Nephron (organoid): Measurements from ENCODE around the gene SNX7.

Source experiments
- H3K27ac Mint-ChIP-seq, 3 experiments: 2 replicates each; pipeline ENCODE4 v1.8.0; 2020; ENCODE audit warnings: mixed read lengths in 3 of 3, mild to moderate bottlenecking in 2 of 3, moderate library complexity in 1 of 3
- H3K27me3 Mint-ChIP-seq: 2 replicates; pipeline ENCODE4 v1.8.0; 2021; ENCODE audit warnings: low read depth, mild to moderate bottlenecking, moderate library complexity, mixed read lengths
- H3K36me3 Mint-ChIP-seq: 2 replicates; pipeline ENCODE4 v1.8.0; 2020; ENCODE audit warnings: low read depth, mixed read lengths
- H3K4me1 Mint-ChIP-seq: 2 replicates; pipeline ENCODE4 v1.8.0; 2020; ENCODE audit warnings: mixed read lengths
- H3K4me3 Mint-ChIP-seq, 3 experiments: 2 replicates each; pipeline ENCODE4 v1.8.0; 2020; ENCODE audit warnings: mild to moderate bottlenecking in 3 of 3, mixed read lengths in 3 of 3, moderate library complexity in 2 of 3
- H3K9me3 Mint-ChIP-seq: 2 replicates; pipeline ENCODE4 v1.8.0; 2020; ENCODE audit warnings: mixed read lengths
- TF ChIP-seq, protein P1 (sequence below), 3 experiments: fragments of 200-600 bp; sonication (generic); IDR thresholded peaks; one replicate each; pipeline ENCODE4 v1.5.0; 2021; ENCODE audit warnings: antibody characterized with exemption in 3 of 3; ENCODE audit not compliant: unreplicated experiment in 3 of 3

Gene SNX7

GRCh38 chr1:98659879-98660278, 1.6 kb upstream of the SNX7 start:
- Mint-ChIP-seq H3K27me3 (peaks cover 11% of the 10 kb centered on the region), H3K4me3 (peak overlapping the region; percentile 38 to 74 (median 44)), H3K36me3 (no peaks in the 10 kb centered on the region), H3K9me3 (no peaks in the 10 kb centered on the region), H3K27ac (peak overlapping the region in 2 of 3 experiments; percentile 37 to 84), H3K4me1 (peaks cover 21% of the 10 kb centered on the region)
- TF ChIP-seq, protein P1, sequence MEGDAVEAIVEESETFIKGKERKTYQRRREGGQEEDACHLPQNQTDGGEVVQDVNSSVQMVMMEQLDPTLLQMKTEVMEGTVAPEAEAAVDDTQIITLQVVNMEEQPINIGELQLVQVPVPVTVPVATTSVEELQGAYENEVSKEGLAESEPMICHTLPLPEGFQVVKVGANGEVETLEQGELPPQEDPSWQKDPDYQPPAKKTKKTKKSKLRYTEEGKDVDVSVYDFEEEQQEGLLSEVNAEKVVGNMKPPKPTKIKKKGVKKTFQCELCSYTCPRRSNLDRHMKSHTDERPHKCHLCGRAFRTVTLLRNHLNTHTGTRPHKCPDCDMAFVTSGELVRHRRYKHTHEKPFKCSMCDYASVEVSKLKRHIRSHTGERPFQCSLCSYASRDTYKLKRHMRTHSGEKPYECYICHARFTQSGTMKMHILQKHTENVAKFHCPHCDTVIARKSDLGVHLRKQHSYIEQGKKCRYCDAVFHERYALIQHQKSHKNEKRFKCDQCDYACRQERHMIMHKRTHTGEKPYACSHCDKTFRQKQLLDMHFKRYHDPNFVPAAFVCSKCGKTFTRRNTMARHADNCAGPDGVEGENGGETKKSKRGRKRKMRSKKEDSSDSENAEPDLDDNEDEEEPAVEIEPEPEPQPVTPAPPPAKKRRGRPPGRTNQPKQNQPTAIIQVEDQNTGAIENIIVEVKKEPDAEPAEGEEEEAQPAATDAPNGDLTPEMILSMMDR (IDR thresholded peaks at IDR 0.05; ENCODE audit: unreplicated experiment in 3 of 3) = no peak

- Mint-ChIP-seq H3K27ac (peak overlapping the region; percentile 80 to 90 (median 84)), H3K27me3 (peaks cover 11% of the 10 kb centered on the region), H3K9me3 (no peaks in the 10 kb centered on the region), H3K4me1 (peaks cover 21% of the 10 kb centered on the region), H3K4me3 (peak overlapping the region; percentile 89 to 99 (median 89)), H3K36me3 (no peaks in the 10 kb centered on the region)
- TF ChIP-seq, protein P1 (IDR thresholded peaks at IDR 0.05; ENCODE audit: unreplicated experiment in 3 of 3) = no peak
Observed at GRCh38 chr1:98660940-98661543, 479 bp upstream of the SNX7 start.

- Mint-ChIP-seq H3K4me1 (peaks cover 21% of the 10 kb centered on the region), H3K4me3 (peak overlapping the region; percentile 98 to 100 (median 99)), H3K27ac (peak overlapping the region; percentile 94 to 99 (median 98)), H3K9me3 (no peaks in the 10 kb centered on the region), H3K36me3 (no peaks in the 10 kb centered on the region), H3K27me3 (peaks cover 11% of the 10 kb centered on the region)
- TF ChIP-seq, protein P1 (IDR thresholded peaks at IDR 0.05; ENCODE audit: unreplicated experiment in 3 of 3) = no peak
Observed at GRCh38 chr1:98662356-98662670, 792 bp downstream of the SNX7 start.

- peaks cover 4% of the 10 kb centered on the region for H3K4me1 Mint-ChIP-seq
- H3K36me3 Mint-ChIP-seq = peaks cover 5% of the 10 kb centered on the region
- peaks cover 3% of the 10 kb centered on the region for H3K27me3 Mint-ChIP-seq
- H3K4me3 Mint-ChIP-seq = no peak overlapping the region
- H3K9me3 Mint-ChIP-seq = no peaks in the 10 kb centered on the region
- H3K27ac Mint-ChIP-seq = no peak overlapping the region
- TF ChIP-seq, protein P1 (IDR thresholded peaks at IDR 0.05; ENCODE audit: unreplicated experiment in 3 of 3) = no peak
Observed at GRCh38 chr1:98668733-98669132, 7.2 kb downstream of the SNX7 start.

GRCh38 chr1:98669355-98670296, 8.1 kb downstream of the SNX7 start:
- Mint-ChIP-seq H3K27ac (no peak overlapping the region), H3K27me3 (no peaks in the 10 kb centered on the region), H3K36me3 (peaks cover 5% of the 10 kb centered on the region), H3K4me1 (no peaks in the 10 kb centered on the region), H3K9me3 (no peaks in the 10 kb centered on the region), H3K4me3 (no peak overlapping the region)
- TF ChIP-seq, protein P1 (IDR thresholded peaks at IDR 0.05; ENCODE audit: unreplicated experiment in 3 of 3) = no peak
